GM19025 (cell line): ENCODE measurements around the gene MYOM3.

Experiments
- ATAC-seq: cut with Tn5 transposase; IDR thresholded peaks from one replicate; pipeline ENCODE4 v1.9.1; 2021; ENCODE audit warnings: mild to moderate bottlenecking, low read depth, moderate library complexity; ENCODE audit not compliant: unreplicated experiment

MYOM3 gene

DNA sequence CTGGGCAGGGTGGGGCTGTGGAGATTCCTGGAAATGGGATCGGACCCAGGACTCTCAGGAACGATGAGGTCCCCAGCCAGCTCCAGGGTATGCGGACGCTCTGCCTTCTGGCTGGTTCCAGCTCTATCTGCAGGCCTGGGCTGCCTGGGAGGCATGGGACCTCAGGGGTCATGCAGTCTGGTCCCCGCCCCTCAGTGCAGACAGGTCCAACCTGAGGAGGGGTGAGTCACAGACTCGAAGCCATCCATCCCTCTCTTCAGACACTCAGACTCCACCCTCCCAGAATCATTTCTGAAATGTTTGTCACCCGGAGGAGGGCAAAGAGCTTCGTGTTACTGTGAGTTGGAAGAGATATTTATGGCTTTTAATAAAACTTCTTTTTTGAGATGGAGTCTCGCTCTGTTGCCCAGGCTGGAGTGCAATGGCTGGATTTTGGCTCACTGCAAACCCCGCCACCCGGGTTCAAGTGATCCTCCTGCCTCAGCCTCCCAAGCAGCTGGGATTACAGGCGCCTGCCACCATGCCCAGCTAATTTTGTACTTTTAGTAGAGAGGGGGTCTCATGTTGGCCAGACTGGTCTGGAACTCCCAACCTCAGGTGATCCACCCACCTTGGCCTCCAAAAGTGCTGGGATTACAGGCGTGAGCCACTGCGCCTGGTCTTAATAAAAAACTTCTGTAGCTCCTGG lies 5.9 kb upstream of the MYOM3 start:
- ATAC-seq: no peak

DNA sequence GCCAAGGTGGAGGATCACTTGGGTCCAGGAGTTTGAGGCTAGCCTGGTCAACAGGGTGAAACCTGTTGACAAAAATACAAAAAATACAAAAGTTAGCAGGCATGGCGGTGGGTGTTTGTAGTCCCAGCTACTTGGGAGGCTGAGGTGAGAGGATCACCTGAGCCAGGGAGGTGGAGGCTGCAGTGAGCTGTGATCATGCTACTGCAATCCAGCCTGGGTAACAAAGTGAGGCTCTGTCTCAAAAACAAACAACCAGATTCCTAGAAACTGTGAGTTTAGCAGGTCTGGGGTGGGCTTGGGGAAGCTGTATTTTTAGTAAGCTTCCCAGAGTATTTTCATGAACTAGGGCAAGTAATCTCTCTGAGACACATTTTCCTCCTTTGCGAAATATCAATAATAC lies 5.2 kb upstream of the MYOM3 start:
- no peak for ATAC-seq

GRCh38 chr1:24114753-24115152 lies 2.8 kb upstream of the MYOM3 start:
- no peak for ATAC-seq

DNA sequence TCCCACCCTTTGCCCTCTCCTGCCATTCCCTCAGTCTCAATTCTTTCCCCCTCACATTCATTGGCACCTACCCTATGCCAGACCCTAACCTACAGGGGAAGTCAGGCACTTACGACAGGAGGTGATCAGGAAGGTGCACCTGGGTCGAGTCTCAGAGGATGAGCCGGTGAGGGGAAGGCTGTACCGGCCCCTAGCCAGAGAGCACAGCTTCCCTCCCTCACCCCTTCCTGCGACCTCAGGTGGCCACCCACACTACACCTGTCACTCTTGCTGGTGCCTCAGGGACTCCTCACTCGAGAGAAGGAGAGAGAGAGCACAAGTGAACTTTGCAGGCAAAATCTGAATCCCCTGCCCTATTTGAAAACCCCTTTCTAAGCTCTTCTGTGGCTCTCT lies 1.7 kb upstream of the MYOM3 start:
- ATAC-seq: no peak

DNA sequence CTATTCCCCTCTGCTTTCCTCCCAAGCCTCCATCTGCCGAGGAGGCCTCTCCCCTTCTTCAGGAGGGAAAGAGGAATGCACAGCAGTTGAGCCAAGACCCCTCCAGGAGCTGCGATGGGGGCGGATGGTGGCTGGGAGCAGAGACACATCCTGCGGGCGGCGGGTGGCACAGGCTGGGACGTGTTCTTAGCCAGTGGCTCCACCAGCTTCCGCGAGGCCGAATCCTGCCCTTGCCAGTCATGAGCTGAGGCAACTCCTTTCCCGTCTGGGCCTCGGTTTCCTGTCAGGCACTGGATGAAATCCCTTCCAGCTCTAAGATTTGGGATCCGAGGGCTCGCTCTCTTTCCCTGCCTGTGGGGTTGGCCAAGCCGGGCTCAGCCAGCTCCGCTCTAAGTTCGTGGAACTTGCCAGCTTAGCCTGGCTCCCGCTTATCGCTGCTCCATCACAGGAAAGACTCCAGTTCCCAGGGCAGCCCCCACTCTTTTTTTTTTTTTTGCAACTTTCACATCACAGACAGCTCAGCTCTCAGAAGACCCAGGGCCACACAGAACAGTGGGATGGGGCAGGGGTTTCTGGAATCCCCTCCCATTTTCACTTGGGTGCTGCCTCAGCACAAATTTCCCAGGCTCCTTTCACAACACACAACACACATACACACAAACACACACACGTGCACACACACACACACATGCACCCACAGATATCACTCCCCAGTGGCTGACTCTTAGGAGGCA lies 506 bp downstream of the MYOM3 start:
- ATAC-seq: no peak

DNA sequence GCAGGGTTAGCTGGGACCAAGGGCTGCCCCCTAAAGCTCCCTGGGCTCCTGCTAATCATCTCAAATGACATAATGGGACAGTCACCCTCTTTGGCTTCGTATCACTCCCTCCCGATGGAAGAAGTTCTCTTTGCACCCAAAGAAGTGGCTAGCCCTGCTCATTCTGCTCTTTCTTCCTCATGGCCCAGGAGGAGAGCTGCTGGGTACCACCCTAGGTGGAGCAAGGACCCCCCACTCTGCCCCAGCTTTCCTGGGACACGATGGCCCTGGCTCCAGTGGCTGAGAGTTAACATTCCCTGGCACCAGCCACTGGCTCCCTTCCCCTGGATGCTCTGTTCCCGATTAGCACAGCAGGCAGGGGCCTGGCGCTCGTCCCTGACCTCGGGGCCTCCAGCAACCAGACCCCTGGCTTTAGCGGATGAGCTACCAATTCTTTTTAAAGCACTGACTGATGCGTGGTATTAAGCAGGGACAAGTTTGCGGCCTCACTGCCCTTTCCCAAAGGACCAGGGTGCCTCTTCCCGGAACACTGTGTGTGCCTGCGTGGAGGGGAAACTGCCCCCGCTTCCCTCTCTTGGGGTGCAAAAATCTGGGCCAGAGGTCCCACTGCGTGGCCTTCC lies 1.2 kb downstream of the MYOM3 start:
- ATAC-seq: no peak

GRCh38 chr1:24109686-24110475 lies 2.1 kb downstream of the MYOM3 start:
- no peak for ATAC-seq

GRCh38 chr1:24109166-24109483 lies 2.8 kb downstream of the MYOM3 start:
- ATAC-seq: no peak

GRCh38 chr1:24108334-24109165 lies 3.4 kb downstream of the MYOM3 start:
- no peak for ATAC-seq

GRCh38 chr1:24107462-24108138 lies 4.3 kb downstream of the MYOM3 start:
- ATAC-seq: no peak

DNA sequence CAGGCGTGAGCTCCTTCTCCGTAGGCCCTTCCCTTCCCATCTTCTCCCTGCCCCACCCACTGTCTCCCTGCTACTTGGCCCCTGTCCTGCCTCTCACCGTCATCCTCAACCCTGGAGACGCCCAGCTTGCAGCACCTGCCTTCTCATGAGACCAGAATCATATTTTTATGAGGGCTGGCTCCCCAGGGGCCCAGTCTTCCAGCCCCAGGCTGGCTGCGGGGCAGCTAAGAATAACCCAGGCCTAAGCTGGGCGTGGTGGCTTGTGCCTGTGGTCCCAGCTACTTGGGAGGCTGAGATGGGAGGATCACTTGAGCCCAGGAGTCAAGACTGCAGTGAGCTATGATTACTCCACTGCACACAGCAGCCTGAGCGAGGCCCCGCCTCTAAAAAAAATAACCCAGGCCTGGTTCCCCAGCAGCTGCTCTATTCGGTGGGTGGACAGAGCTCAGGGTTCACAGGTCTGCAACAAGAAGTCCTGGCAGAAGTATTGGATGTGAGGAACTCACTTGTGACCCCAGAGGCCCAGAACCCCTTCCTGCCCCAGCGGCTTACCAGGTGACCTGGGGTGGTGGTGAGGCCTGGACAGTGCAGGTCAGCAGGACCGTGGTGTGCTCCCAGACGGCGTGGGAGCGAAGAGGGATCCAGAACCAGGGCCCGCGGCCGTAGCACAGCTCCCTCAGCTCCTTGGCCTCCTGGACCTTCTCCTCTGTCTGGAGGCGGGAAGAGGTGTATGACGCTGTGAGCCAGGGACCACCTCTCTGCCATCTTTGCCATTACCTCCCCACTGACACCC lies 6.4 kb downstream of the MYOM3 start:
- ATAC-seq: no peak

- ATAC-seq: no peak
Measured at GRCh38 chr1:24104854-24105253, 7.1 kb downstream of the MYOM3 start.

- no peak for ATAC-seq
Measured at GRCh38 chr1:24103879-24104278, 8.1 kb downstream of the MYOM3 start.

DNA sequence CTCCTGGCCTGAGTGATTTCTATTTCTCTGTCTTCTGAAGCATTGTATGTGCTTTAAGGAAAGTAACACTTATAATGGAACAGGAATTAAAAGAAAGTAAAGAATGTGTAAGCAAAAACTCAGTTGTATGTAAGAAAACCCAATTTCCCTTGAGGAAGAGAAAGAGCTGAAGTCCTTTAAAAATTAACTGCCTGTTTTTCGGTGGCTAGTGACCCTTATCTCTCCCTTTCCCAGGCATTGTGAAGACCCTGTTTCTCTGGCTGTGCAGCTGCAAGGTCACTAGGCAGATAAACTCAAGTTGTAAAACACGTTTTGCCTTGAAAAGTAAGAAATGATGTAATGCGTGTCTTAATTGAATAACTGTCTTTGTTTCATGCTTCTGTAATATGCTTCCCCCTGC lies 8.5 kb downstream of the MYOM3 start:
- no peak for ATAC-seq

DNA sequence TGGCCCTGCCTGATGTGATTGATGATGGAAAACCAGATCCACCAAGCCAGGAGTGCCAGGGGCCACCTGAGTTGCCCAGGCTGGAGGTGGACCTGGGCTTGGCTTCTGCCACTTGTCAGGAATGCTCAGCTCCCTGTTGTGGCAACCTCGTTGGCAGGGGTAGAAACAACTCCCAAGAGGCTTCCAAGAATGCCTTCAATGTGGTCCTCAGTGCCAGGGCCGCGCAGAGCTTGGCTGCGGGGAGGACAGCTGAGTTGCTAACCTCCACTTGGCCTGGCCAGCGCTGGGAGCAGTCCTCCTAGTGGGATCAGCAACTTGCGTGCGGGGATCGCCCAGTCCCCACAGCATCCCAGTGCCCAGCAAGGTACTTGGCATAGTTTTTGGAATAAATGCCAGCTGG lies 9.0 kb downstream of the MYOM3 start:
- no peak for ATAC-seq

GRCh38 chr1:24101796-24102586 lies 9.9 kb downstream of the MYOM3 start:
- ATAC-seq: no peak

DNA sequence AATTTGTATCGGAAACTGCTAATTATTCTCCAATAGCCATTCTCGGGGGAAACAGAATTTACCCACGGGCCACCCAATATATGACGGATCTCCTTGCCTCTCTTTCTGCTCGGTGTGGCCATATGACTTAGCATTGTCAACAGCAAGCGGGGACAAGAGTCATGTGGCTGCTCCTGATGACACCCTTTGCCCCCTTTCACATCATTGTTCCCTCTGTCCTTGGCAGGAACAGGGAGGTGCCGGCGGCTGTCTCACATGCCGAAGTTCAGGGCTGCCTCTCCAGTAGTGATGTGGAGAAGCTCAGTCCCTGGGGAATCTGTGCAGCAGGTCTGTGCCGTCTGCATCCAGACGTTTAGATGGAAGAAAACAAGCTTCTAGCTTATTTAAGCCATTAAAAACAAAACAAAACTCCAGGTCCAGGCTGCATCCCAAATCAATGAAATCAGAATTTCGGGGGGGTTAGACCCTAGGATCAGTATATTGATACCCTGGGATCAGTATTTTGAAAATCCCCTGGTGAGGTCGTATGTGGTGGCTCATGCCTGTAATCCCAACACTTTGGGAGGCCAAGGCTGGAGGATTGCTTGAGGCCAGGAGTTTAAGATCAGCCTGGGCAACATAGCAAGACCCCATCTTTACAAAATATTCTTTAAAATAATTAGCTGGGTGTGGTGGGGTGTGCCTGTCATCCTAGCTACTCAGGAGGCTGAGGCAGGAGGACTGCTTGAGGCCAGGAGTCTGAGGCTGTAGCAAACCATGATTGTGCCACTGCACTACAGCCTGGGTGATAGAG lies 10.8 kb downstream of the MYOM3 start:
- no peak for ATAC-seq
